ENCODE measurements around the gene CDC25A. TPM values are rescaled to one million over a fixed set of nuclear protein-coding genes. Genes with fewer than 3 reads are reported as not detected.
A peak's percentile ranks its signal among the peaks of the same experiment; 100 is the strongest.

CDC25A gene
- total RNA-seq, 1 donor from 2014 or later = 0.83 TPM

DNA sequence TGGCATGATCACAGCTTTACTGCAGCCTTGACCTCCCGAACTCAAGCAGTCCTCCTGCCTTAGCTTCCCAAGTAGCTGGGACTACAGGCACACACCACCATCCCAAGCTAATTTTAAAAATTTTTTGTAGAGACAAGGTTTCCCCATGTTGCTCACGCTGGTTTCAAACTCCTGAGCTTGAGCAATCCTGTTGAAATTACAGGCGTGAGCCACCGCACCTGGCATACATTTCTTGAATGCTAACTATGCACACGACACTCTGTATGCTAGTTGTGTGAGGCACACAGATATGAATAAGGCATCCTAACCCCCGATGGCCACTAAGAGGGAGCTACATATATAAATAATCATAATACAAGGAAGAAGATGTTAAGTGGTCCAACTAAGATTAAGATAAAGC, 64.9 kb downstream of the CDC25A start:
- Histone ChIP-seq H3K4me1 (peaks cover 5% of the 10 kb centered on the region), H3K27me3 (ENCODE audit: low read depth) (no peaks in the 10 kb centered on the region), H3K27ac (no peak overlapping the region), H3K9me3 (no peaks in the 10 kb centered on the region), H3K36me3 (no peaks in the 10 kb centered on the region), H3K4me3 (no peak overlapping the region)
- DNase-seq (no peak), ATAC-seq (no peak)
- TF ChIP-seq CTCF (IDR thresholded peaks at IDR 0.05) = no peak
- intact Hi-C loops (cut with DNase I) = no loop called here

DNA sequence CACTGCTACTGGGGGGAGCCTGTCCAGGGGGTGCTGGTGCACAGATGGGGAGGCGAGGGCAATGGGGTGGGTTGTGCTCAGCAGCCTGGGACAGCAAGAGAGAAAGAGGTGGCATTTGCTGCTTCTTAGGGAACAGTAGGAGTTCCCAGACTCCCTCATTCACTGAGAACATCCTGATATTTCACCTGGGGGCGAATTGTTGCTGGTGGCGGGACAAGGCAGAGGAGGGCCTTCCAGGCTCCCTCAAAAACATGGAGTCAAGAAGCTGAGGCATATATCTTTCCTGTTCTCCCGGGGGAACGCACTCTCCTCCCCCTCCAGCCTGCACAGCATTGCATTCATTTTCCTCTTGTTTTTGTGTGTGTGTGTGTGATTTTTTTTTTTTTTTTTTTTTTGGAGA, 65.7 kb downstream of the CDC25A start:
- no peak for ATAC-seq
- Histone ChIP-seq H3K36me3 (no peaks in the 10 kb centered on the region), H3K27me3 (ENCODE audit: low read depth) (no peaks in the 10 kb centered on the region), H3K4me1 (peaks cover 5% of the 10 kb centered on the region), H3K9me3 (no peaks in the 10 kb centered on the region), H3K4me3 (no peak overlapping the region), H3K27ac (no peak overlapping the region)
- TF ChIP-seq CTCF (IDR thresholded peaks at IDR 0.05) = no peak
- DNase-seq = no peak
- intact Hi-C loops (cut with DNase I) = no loop called here

- ATAC-seq = no peak
- Histone ChIP-seq H3K27ac (no peak overlapping the region), H3K9me3 (no peaks in the 10 kb centered on the region)
These were observed 68.0 kb downstream of the CDC25A start for GRCh38 chr3:48120223-48120622.

GRCh38 chr3:48119505-48120193, 68.6 kb downstream of the CDC25A start:
- peak; percentile 41 to 67 for ATAC-seq
- intact Hi-C loops (cut with DNase I) = no loop called here
- no peak for DNase-seq
- Histone ChIP-seq H3K4me3 (no peak overlapping the region), H3K27me3 (ENCODE audit: low read depth) (no peaks in the 10 kb centered on the region), H3K27ac (peak overlapping the region; percentile 53), H3K36me3 (no peaks in the 10 kb centered on the region), H3K4me1 (peaks cover 5% of the 10 kb centered on the region), H3K9me3 (no peaks in the 10 kb centered on the region)
- no peak for TF ChIP-seq CTCF (IDR thresholded peaks at IDR 0.05)

More at GRCh38 chr3:48120223-48120622, 68.0 kb downstream of the CDC25A start:
- Histone ChIP-seq H3K27me3 (ENCODE audit: low read depth) (no peaks in the 10 kb centered on the region), H3K36me3 (no peaks in the 10 kb centered on the region), H3K4me1 (peaks cover 5% of the 10 kb centered on the region), H3K4me3 (no peak overlapping the region)
- TF ChIP-seq CTCF (IDR thresholded peaks at IDR 0.05) = no peak
- no peak for DNase-seq
- intact Hi-C loops (cut with DNase I) = no loop called here

DNA sequence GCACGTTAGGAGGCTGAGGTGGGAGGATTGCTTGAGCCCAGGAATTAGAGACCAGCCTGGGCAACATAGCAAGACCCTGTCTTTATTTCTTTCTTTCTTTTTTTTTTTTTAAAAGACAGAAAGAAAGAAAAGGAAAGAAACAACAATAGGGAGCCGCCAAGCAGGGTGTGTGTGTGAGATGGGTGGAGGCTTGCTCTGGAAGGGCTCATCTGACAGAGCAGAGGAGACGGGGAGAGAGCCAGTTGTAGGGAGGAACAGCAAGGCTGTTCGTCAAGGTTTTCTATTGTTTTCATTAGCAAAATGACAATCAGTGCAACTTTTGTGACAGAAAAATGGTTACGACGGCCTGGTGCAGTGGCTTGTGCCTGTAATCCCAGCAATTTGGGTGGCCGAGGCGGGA, 69.3 kb downstream of the CDC25A start:
- Histone ChIP-seq H3K36me3 (no peaks in the 10 kb centered on the region), H3K9me3 (no peaks in the 10 kb centered on the region), H3K4me3 (no peak overlapping the region), H3K27me3 (ENCODE audit: low read depth) (no peaks in the 10 kb centered on the region), H3K4me1 (peaks cover 5% of the 10 kb centered on the region), H3K27ac (peak overlapping the region; percentile 53)
- no peak for TF ChIP-seq CTCF (IDR thresholded peaks at IDR 0.05)
- ATAC-seq (no peak), DNase-seq (no peak)
- intact Hi-C loops (cut with DNase I) = no loop called here

Measured in lower lobe of right lung (tissue), 2 donors.